Measurements from ENCODE around the gene LGALS3BP.

The LGALS3BP gene

DNA sequence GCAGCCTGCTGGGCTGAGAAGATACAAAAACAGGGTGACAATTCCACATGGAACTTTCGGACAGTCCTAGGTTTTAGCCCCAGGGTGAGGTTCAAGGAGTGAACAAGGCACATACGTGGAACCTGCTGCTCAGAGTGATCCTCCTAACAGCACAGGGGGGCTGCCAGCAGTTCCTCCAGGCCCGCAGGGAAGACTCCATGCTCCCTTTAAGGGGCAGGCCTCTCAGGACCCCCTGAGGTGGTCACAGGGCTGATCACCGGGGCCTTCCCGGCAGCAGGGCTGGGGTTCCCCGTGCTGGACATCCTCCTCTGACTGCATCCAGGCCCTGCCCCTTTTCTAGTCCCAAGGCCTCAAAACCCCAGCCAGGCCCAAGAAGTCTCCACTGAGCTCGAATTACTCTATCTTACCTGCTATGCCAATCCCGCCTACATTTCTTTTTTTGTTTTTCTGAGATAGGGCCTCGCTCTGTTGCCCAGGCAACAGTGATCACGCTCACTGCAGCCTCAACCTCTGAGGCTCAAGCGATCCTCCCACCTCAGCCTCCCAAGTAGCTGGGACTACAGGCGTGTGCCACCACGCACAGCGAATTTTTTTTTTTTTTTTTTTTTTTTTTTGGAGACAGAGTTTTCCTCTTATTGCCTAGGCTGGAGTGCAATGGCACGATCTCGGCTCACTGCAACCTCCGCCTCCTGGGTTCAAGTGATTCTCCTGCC lies 19.5 kb upstream of the LGALS3BP start:
- DNase-seq, result no peak

- peak; percentile 26 for DNase-seq
These were observed 18.8 kb upstream of the LGALS3BP start for GRCh38 chr17:78998311-78999055.

DNA sequence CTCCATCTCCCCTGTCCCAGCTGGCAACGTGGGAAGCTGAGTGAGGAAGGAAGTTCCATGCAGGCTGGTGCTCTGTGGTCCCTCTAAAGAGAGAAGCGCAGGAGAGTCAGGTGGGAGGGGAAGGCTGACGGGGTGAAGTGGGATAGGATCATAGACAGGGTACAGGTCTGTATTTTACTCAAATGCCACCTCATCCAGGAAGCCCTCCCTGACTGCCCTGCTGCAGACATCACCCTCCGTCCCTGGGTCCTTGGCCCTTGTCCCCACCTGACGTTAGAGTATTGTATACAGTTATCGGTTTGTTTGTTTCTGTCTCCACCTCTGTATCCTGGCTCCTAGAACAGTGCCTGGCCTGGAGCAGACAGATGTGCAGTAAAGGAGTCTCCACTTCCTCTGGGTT lies 18.2 kb upstream of the LGALS3BP start:
- no peak for DNase-seq

DNA sequence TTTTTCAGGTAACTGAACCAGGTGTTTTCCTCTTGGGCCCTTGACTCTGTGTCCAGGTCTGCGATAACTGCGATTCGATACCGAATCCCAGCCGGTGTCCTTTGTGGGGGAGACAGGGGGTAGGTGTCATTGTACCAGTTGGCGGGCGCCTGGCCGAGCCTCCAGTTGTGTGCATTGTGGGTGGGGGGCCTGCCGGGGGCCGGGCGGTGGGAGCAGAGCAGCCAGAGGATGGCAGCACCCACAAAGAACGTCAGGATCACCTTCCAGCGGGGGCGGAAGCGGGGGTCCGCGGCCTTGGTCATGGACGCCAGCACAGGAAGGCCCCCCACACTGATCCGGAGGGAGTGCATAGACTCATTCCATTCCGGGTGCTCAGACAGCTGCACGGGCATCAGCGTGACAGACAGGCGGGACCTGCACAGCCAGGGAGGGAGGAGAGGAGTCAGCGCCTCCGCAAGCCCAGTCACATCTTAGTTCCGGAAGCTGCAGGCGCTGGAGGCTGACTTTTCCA lies 17.6 kb upstream of the LGALS3BP start:
- no peak for DNase-seq

GRCh38 chr17:78996781-78997201 lies 17.1 kb upstream of the LGALS3BP start:
- DNase-seq, result no peak

GRCh38 chr17:78995761-78996451 lies 16.2 kb upstream of the LGALS3BP start:
- DNase-seq, result no peak

- DNase-seq, result no peak
These were observed 15.5 kb upstream of the LGALS3BP start for GRCh38 chr17:78995022-78995760.

DNA sequence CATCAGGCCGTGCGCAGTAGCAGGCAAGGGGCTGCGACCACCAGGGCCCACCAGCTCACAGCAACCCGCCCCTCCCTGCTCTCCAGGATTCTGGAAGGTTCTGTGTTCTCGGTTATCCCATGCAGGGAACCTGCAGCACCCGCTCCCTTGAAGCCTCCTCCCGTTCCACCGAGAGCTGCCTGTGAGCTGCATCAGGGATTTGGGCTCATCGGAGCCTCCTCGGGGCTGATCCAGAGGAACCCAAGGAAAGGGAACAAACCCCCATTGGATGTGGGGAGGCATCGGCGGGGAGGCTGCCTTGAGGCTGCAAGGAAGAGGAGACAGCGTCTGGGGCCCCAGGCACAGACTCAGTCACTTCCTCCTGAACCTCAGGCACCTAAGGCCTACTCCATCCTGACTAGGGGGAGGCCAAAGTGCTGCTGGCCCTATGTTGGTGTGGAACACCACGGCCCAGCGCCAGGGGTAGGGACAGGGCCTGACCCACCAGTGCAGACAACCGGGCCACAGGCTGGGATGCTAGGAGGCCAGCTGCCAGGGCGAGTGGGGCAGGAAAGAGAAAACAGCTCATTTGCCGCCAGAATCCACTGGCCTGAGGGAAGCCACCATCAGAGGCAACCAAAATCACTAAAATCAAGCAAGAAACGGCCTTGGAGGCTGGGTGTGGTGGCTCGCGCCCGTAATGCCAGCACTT lies 14.4 kb upstream of the LGALS3BP start:
- DNase-seq, result no peak

DNA sequence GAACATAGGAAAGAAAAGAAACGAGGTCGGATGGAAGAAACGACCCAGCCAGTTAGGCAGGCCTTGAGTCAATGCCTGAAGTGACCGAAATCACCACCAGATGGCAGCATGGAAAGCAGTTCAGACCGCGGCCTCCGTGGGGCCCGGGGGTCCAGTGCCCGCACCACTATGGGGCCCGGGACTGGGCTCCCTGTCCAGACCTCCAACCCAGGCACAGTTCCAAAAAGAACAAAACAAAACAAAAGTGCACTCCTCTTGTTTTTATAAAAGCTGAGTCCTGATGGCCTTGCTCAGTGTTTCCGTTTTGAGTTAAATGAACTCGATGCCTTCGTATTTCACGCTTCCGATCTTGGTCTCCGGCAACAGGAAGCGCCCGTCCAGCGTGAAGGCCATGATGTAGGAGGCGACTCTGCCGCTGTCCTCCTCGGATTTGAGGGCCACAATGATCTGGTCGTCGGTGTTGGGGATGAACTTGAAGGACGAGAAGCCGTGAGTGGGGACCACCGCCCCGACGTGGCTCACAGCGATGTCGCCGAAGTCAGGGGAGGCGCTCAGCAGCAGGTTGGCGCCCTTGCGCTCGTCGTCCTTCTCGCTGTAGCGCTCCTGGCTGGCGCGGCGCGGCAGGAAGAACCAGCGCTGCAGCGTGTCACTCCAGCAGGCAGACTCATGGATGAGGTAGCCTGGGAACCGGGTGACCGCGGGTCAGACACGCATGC lies 13.7 kb upstream of the LGALS3BP start:
- peak; percentile 36 for DNase-seq

DNA sequence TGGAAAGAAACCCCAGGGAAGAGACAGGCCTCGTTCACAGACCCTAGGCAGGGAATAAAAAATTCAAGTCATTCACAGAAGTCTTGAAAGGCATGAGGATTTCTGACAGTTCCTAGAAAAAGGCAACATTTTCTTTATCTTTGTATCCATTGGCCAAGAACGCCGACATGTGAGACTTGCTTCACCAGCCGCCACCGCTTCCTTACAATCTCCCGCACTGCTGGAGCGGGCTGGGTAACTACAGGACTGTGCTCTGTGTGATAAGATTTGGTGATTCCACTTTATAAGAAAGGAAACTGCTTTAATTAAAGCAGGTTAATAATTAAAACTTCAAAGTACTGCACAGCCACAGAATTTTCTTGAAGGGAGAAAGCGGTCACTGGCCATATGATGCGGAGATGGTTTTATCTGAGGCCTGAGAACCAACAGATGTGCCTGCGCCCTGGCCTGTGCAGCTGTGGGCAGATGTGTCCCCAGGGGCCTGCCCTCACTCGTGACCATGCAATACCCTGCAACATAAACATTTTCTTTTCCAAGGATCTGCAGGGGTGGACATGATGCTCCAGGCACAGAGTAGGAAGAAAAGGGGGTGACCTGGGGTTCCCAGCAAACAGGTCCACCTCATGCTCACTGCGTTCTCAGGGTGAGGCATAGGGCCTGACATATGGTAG lies 13.0 kb upstream of the LGALS3BP start:
- no peak for DNase-seq

DNA sequence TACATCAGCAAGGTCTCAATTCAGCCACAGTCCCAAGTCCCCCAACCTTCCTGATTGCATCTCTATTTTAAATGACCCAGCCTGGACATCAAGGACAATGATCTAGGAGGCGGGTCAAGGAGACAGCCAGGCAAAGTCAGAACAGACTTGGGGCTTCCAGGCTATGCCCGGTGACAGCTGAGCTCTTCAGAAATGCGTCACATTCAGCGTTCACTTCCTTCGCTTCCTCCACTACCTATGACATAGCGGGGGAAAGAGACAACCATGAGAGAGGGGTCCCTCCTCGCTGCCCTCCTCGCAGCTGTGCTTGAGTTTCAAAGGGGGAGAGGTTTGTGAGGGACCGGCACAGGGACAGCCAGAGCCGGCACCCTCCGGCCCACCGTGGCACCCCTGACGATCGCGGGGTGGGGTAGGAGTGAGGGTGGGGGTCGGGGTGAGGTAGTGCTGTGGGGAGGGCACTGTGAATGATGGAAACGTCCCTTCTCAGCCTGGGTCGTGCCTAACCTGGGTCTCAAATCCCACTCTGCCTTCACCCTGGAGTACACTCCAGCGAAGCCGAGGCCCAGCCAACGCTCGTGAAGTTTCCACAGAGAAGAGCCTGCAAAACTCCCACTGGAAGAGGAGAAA lies 12.3 kb upstream of the LGALS3BP start:
- no peak for DNase-seq

DNA sequence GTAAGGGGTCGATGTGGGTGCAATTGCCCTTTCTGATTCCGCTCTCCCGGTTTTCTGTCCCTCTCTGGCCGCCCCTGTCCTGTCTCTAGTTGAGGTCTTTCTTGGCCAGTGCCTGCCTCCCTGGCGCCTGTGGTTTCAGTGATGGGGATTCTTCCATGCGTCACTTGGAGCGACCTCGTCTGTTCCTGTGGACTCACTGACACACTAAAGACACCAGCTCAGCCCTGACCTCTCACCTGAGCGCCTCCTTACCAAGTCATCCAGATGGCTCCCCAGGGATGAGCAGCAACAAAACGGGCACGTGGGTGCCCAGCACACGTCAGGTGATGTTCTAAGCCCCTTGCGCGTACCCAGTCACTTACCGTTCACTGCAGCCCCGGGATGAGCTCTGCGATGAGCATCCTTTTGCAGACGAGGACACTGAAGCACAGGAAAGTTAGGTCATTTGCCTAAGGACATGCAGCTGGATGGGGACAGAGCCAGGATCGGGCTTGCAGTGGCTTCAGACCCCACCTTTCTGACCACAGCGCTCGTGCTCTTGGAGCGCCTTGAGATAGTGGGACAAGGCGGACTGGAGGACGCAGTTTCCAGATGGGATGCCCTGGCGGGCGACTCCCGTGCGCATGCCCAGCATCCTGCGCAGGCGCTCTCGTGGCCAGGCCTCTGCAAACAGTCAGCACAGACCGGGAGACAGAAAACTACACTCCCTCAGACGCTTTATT lies 11.5 kb upstream of the LGALS3BP start:
- no peak for DNase-seq

DNA sequence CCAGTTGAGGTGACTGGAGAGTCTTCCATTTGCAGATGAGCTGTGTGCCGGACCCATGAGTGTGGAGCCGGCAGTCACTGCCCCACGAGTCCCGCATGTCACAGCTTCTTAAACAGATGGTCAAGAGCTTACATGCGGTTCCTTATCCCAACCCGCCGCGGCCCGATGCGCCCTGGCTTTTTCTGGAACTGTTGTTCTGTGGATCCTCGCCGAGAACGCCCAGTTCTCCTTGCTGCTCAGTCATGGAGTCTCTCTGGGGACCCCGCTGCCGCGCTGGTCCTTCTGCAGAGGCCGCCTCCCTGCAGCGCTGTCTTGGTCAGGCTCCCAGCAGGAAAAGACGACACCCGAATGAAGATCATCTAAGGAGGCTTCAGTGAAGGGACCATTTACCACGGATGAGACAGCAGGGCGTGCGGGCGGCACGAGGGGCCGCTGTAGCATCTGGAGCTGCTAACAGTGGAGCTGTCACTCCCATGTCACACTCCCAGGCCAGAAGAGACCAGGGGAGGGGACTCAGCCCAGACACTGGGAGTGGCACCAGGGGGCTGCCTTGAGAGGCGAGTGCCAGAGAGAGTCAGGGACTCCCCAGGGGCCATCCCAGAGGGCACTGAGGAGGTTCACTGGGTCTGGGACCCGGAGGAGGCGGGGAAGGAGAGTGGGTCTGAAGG lies 10.8 kb upstream of the LGALS3BP start:
- no peak for DNase-seq

DNA sequence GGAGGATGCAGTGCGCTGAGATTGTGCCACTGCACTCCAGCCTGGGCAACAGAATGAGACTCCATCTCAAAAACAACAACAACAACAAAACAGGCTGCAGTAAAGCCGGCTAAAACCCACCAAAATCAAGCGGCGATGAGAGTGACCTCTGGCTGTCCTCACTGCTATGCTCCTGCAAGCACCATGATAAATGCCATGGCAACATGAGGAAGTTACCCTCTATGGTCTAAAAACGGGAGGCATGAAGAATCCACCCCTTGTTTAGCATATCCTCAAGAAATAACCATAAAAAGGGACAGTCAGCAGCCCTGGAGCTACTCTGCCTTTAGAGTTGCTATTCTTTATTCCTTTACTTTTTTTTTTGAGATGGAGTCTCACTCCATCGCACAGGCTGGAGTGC lies 8.4 kb upstream of the LGALS3BP start:
- no peak for DNase-seq

GRCh38 chr17:78986649-78987328 lies 7.1 kb upstream of the LGALS3BP start:
- DNase-seq, result no peak

DNA sequence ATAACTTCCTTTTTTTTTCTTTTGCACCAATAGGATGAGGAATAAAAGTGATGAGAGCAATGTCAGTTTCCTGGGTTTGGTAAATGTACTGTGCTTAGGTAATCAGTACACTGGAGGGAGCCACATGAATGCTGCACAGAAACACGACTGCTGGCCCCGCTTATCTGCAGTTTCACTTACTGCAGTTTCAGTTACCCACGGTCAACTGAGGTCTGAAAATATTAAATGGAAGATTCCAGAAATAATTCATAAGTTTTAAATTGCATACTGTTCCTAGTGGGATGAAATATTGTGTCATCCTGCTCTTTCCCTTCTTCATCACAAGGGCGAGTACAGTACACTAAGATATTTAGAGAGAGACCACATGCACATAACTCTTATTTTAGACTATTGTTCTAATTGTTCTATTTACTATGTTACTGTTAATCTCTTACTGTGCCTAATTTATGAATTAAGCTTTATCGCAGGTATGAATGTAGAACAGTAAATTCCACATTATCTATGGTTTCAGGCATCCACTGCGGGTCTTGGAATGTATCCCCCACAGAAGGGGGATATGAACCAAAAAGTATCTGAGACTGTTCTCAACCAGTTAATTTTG lies 6.4 kb upstream of the LGALS3BP start:
- peak; percentile 38 for DNase-seq

DNA sequence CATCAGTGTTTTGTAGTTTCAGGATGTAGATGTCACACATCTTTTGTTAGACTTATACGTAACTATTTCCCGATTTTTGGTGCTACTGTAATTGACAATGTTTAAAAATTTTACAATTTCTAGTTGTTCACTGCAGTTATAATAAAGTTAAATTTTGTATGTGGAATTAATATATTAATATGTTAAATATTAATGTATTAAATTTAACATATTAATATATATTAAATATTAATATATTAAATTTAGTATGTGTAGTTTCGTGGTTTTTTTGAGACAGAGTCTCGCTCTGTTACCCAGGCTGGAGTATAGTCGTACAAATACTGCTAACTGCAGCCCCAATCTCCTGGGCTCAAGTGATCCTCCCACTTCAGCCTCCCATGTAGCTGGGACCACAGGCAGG lies 5.7 kb upstream of the LGALS3BP start:
- no peak for DNase-seq

All from COR-L47 (cell line).